Caco-2 (cell line): ENCODE data around the gene CDC42BPB. TPM values are rescaled to one million over a fixed set of nuclear protein-coding genes. Genes with fewer than 3 reads are reported as not detected.
A peak's percentile ranks its signal among the peaks of the same experiment; 100 is the strongest.

Source experiments
- BruUV-seq: library from RNA; stranded (reverse); fragments of 400-500 nt; replicated peaks from 2 replicates; lab custom pipeline; 2021; lab: Mats Ljungman, UMichigan
- CTCF ChIA-PET: fragments of 300-600 bp; sonication (Branson Sonifier 250); formaldehyde crosslinking; loops from one replicate; lab custom pipeline; 2022; ENCODE audit warnings: antibody characterized with exemption; lab: Charles Lee
- POLR2A ChIA-PET: fragments of 300-600 bp; sonication (Branson Sonifier 250); formaldehyde crosslinking; loops from one replicate; lab custom pipeline; 2022; ENCODE audit warnings: antibody characterized with exemption; lab: Charles Lee
- DNase-seq, 2 experiments: peaks; one replicate each; pipeline versions ENCODE4 v3.0.0 to v3.0.0-alpha.2; 2020 to 2022
- H3K27me3 ChIP-seq: replicated peaks from 2 replicates; pipeline ENCODE4 v1.6.0; 2011; ENCODE audit warnings: low read length; ENCODE audit not compliant: control insufficient read depth, insufficient read depth
- H3K36me3 ChIP-seq: 2 replicates; pipeline ENCODE4 v1.5.1; 2011; ENCODE audit warnings: low read length; ENCODE audit not compliant: control insufficient read depth, insufficient read depth
- H3K4me1 ChIP-seq: fragments of 250-450 bp; sonication (Bioruptor Pico); 2 replicates; pipeline ENCODE4 v1.5.1; 2020; ENCODE audit warnings: mild to moderate bottlenecking
- H3K4me3 ChIP-seq: 2 replicates; pipeline ENCODE4 v1.5.1; 2011; ENCODE audit warnings: low read depth, mild to moderate bottlenecking, control low read depth, low read length
- H3K9me3 ChIP-seq: fragments of 250-450 bp; sonication (Bioruptor Pico); 2 replicates; pipeline ENCODE4 v1.5.1; 2020; ENCODE audit warnings: mild to moderate bottlenecking, moderate library complexity
- H3K27ac Mint-ChIP-seq: one replicate; pipeline ENCODE4 v1.8.0; 2022; ENCODE audit warnings: mixed read lengths; ENCODE audit not compliant: unreplicated experiment
- H3K27me3 Mint-ChIP-seq: one replicate; pipeline ENCODE4 v1.8.0; 2022; ENCODE audit warnings: mixed read lengths; ENCODE audit not compliant: insufficient read depth, unreplicated experiment
- H3K36me3 Mint-ChIP-seq: one replicate; pipeline ENCODE4 v1.8.0; 2022; ENCODE audit warnings: mild to moderate bottlenecking, mixed read lengths; ENCODE audit not compliant: insufficient read depth, unreplicated experiment
- H3K4me1 Mint-ChIP-seq: one replicate; pipeline ENCODE4 v1.8.0; 2022; ENCODE audit warnings: low read depth, mixed read lengths; ENCODE audit not compliant: unreplicated experiment
- H3K4me3 Mint-ChIP-seq: one replicate; pipeline ENCODE4 v1.8.0; 2022; ENCODE audit warnings: mild to moderate bottlenecking, moderate library complexity, mixed read lengths; ENCODE audit not compliant: unreplicated experiment
- H3K9me3 Mint-ChIP-seq: one replicate; pipeline ENCODE4 v1.8.0; 2022; ENCODE audit warnings: mixed read lengths; ENCODE audit not compliant: unreplicated experiment
- CTCF ChIP-seq, 2 experiments: fragments of 200-600 bp in 1 of 2; IDR thresholded peaks; 1 replicate in 1 of 2; 2 replicates in 1 of 2; pipeline versions ENCODE4 v1.5.1 to v1.8.0; 2011 to 2022; ENCODE audit warnings: antibody characterized with exemption in 1 of 2, control low read depth in 1 of 2, inconsistent platforms in 1 of 2, low read depth in 1 of 2, low read length in 1 of 2, mild to moderate bottlenecking in 1 of 2, moderate library complexity in 1 of 2; ENCODE audit not compliant: insufficient read depth in 1 of 2, severe bottlenecking in 1 of 2, unreplicated experiment in 1 of 2
- intact Hi-C: fragments of 100-400 bp; cut with micrococcal nuclease; formaldehyde crosslinking; loops from one replicate; pipeline ENCODE4 v1.10.0; 2022; ENCODE audit not compliant: unreplicated experiment
- total RNA-seq: library from RNA; stranded (reverse); gene quantifications from 2 replicates; pipeline ENCODE4 v1.2.3, GENCODE V29; 2022

Gene CDC42BPB
- total RNA-seq, 1 experiment from 2014 or later, result 55.1 TPM

GRCh38 chr14:102930138-102930752 lies 127.1 kb downstream of the CDC42BPB start:
- Mint-ChIP-seq H3K36me3 (peaks cover 71% of the 10 kb centered on the region), H3K4me1 (no peaks in the 10 kb centered on the region), H3K27me3 (no peaks in the 10 kb centered on the region), H3K9me3 (no peaks in the 10 kb centered on the region), H3K4me3 (peak overlapping the region; percentile 24), H3K27ac (peak overlapping the region; percentile 39)
- Histone ChIP-seq H3K9me3 (no peaks in the 10 kb centered on the region), H3K4me3 (no peak overlapping the region; the same call in 1 of the 2 replicates), H3K27me3 (no peaks in the 10 kb centered on the region), H3K36me3 (no peaks in the 10 kb centered on the region), H3K4me1 (peaks cover 10% of the 10 kb centered on the region)
- no TSS peak for BruUV-seq
- intact Hi-C loops, result no loop called here
- DNase-seq, result no peak
- no peak for TF ChIP-seq CTCF (IDR thresholded peaks at IDR 0.05; ENCODE audit: insufficient read depth in 1 of 2, low read depth in 1 of 2, low read length in 1 of 2, severe bottlenecking in 1 of 2, unreplicated experiment in 1 of 2)
- ChIA-PET POLR2A (interaction anchor here (0.6 kb wide), 1 partner anchor 1479 kb away, joined by 7 read pairs; no protein-coding TSS in a partner anchor), CTCF (no interaction called here)

- intact Hi-C loops, result loop anchor here (10.0 kb wide), 1 partner anchor 405 kb away; no protein-coding TSS in a partner anchor
- peak overlapping the region; percentile 79 for H3K4me3 ChIP-seq
- no peaks in the 10 kb centered on the region for H3K9me3 Mint-ChIP-seq
Measured at GRCh38 chr14:102929241-102930137, 127.9 kb downstream of the CDC42BPB start.

More at GRCh38 chr14:102929241-102930137, 127.9 kb downstream of the CDC42BPB start:
- peak in 1 of 2 experiments; percentile 49 for DNase-seq
- no TSS peak for BruUV-seq
- H3K4me1 Mint-ChIP-seq, result no peaks in the 10 kb centered on the region
- no peak overlapping the region for H3K27ac Mint-ChIP-seq
- no peak for TF ChIP-seq CTCF (IDR thresholded peaks at IDR 0.05; ENCODE audit: insufficient read depth in 1 of 2, low read depth in 1 of 2, low read length in 1 of 2, severe bottlenecking in 1 of 2, unreplicated experiment in 1 of 2)
- H3K4me3 Mint-ChIP-seq, result peak overlapping the region; percentile 79
- Histone ChIP-seq H3K36me3 (no peaks in the 10 kb centered on the region), H3K4me1 (peaks cover 10% of the 10 kb centered on the region), H3K9me3 (no peaks in the 10 kb centered on the region), H3K27me3 (no peaks in the 10 kb centered on the region)
- ChIA-PET CTCF (no interaction called here), POLR2A (no interaction called here)
- no peaks in the 10 kb centered on the region for H3K27me3 Mint-ChIP-seq
- H3K36me3 Mint-ChIP-seq, result peaks cover 63% of the 10 kb centered on the region
